RPMI8226 (cell line): ENCODE data around the gene PLA2G1B.

Source experiments
- DNase-seq: peaks from one replicate; pipeline ENCODE4 v3.0.0-alpha.2; 2015

PLA2G1B gene

GRCh38 chr12:120327593-120327992 lies at the start of gene PLA2G1B:
Gene PLA2G1B, minus strand, starts transcription at chr12:120327779. Its CDS starts 26 bp downstream, at chr12:120327753.
- DNase-seq, result no peak

DNA sequence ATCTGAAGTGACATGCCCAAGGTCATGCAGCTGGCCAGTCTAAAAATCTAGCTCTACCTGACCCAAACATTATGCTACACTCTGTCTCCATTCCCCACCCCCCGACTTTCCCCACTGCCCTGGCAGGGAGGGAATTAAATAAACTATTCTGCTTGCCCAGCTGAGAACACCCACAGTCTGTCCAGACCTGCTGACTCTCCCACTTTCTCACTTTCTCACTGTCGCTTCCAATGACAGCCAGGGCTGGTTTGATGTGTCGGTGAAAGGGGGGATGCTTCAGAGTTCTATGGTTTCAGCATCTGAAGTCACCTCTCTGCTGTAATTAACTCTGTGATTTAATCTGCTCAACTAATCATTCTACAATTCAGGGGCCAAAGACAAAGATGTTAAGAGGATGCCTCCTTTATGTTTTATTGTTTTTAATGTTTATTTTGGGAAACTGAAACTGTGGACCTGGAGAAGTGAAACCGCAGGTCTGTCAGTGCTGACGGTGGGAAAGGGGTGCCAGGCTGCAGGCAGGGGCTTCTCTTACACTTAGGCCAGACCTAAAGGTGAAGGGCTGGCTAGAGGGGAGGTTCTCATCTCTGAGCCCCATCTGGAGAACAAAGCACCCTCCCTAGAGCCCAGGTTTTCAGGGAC lies 49.5 kb upstream of the PLA2G1B start:
- DNase-seq, result peak; percentile 77

DNA sequence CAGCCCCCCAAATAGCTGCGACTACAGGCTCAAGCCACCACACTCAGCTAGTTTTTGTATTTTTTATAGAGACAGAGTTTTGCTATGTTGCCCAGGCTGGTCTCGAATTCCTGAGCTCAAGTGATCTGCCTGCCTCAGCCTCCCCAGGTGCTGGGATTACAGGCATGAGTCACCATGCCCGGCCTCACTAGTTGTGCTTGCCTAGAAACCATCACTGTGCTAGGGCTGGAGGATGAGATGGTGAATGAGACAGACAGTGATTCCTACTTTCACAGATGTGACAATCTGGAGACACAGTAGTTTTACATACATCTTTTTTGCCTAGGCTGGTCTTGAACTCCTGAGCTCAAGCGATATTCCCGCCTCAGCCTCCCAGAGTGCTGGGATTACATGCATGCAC lies 48.8 kb upstream of the PLA2G1B start:
- DNase-seq, result peak; percentile 55

- DNase-seq, result no peak
These were observed 48.4 kb upstream of the PLA2G1B start for GRCh38 chr12:120376009-120376408.

- no peak for DNase-seq
These were observed 46.1 kb upstream of the PLA2G1B start for GRCh38 chr12:120373683-120374082.

- no peak for DNase-seq
These were observed 43.0 kb upstream of the PLA2G1B start for GRCh38 chr12:120370343-120371243.

DNA sequence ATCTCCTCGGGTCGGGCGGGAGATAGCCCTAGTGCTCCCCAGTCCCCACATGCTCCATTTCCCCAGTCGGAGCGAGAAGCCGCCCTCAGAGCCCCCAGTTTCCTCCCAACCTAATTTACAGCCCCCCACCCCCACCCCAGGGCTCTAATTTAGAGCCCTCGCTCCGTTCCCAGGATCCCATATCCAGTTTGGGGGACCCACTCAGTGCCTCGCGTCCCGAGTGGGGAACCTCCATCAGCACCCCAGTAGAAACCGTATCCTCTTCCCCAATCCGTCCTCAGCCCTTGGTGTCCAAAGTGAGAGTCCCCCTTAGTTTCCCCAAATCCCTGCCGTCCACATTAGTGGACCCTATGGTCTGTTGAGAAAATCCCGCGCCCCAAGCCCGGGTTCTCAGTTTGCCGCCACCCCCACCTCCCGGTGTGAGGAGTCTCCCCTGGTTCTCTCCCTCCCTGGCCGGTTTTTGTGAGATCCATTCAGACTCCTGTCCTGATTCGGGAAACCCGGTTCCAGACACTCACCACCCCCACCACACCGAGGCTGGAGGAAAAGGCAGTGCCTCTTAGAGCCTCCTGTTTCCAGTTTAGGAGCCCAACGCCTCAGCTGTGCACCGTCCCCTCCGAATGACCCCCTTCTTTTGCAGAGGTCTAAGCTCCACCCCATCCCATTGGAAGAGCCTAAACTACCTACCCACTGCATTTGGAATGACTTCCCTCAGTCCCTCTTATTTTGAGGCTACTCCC lies 42.2 kb upstream of the PLA2G1B start:
- no peak for DNase-seq

DNA sequence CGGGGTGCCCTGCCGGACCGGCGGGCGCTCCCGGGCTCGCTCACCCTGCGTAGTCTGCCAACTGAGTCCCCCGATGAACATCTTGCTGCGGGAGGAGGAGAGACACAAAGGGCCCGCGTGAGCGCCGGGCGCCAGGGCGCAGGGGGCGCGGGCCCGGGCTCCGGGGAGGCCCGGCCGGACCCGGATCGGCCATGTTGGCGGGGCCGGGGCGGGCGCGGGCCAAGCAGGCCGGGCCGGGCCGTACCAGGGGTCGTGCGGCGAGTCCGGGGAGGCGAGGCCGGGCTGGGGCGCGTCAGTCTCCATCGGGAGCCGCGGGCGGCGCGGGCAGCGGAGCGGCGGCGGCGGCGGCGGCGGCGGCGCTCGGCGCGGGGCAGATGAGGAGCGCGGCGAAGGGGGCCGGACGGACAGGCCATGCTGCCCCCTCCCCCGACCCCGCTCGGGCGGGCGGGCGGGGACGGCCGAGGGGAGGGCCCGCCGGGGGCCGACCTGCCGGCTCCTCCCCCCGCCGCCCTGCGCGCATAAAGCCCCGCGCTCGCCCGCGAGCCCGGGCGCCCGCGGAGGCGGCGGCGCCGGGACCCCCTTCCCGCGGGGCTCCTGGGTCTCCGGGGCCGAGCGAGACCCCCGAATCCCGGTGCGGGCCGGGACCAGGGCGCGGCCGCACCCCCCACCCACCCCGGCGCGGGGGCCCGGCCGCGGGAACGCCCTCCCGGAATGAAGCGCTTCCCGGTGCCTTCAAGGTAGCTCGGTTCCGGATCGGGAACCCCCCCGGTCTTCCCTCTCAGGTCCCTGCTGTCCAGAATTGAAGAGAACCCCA lies 41.4 kb upstream of the PLA2G1B start, which contains the start of gene MSI1:
Gene MSI1 (minus strand): TSS at position 376 of the 814 bp plus-strand sequence. CDS start 73 bp downstream, at position 303.
- DNase-seq, result no peak

- no peak for DNase-seq
These were observed 40.6 kb upstream of the PLA2G1B start for GRCh38 chr12:120367924-120368788.

DNA sequence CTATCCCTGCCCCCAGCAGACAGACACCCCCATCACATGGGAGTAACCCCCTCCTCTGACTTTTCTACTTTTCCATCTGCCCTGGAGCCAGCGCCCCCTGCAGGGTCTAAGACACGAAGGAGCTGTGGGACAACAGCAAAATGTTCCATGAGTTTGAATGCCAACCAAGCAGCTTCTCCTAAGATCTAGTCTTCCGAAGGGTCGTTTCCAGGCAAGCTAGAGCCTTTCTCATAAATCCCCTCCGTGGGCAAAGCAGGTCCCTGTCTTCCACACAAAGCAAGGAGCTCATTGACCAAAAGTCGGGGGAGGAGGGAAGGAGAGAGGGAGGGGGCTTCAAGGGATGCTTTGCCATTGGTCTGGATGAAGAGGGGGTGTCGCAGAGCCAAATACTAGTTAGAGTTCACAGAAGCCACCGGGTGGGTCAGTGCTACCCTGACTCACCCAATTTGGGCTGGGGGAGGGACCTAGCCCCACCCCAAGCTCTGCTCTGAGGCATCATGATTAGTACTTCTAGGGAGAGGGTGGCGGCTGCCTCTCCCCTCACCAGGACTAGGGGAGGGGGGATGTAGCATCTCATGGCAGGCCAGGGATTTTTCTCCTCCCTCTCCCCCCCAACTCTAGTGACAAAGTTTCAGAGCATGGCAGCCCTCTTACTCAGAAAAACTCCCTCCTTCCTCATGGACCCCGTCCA lies 39.8 kb upstream of the PLA2G1B start:
- no peak for DNase-seq

GRCh38 chr12:120366845-120367232 lies 39.3 kb upstream of the PLA2G1B start:
- DNase-seq, result no peak

DNA sequence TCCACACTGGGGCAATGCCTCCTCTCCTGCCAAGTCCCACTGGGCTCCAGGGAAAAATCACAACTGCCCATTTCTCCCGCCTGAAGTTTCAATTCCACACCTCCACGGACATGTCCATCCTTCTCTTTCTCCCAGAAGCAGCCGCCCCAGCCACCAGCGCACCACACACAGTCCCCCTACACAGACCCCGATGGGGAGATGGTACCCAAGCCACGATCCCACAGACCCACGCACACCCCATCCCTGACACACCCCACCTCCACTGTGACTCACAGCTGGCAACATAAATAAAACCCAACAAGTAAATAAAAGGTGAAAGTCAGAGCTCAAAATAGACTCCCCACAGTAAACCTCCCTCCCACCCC lies 38.7 kb upstream of the PLA2G1B start:
- no peak for DNase-seq

GRCh38 chr12:120365675-120366340 lies 38.2 kb upstream of the PLA2G1B start:
- DNase-seq, result peak; percentile 71

GRCh38 chr12:120364487-120364886 lies 36.9 kb upstream of the PLA2G1B start:
- DNase-seq, result no peak

DNA sequence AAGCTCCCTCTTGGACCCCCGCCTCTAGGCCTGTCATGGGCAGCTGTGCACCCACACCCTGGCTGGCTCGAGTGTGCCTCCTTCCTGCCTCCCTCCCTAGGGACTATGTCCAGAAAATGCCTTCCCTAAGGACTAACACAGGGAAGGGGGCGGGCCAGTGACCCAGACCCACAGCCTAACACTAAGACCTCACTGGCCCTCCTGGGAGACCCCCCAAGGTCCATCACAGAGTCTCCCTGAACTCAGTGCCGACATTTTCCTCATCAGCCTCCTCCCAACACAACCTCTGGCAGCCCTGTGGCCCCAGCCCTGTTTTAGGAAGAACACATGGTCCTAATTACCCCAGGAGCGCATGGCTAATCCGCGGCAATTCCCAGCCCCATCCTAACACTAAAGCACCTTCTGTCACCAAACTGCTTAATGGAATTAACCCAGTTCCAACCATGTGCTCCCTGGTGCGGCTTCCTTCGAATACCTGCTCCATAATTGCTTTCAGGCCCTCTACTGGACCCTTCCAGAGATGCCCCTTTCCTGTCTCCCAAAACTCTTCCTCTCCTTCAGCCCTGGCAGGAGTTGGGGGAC lies 35.8 kb upstream of the PLA2G1B start:
- no peak for DNase-seq

GRCh38 chr12:120362516-120363273 lies 35.1 kb upstream of the PLA2G1B start:
- DNase-seq, result no peak

- peak; percentile 59 for DNase-seq
These were observed 34.1 kb upstream of the PLA2G1B start for GRCh38 chr12:120361506-120362208.

- no peak for DNase-seq
These were observed 31.5 kb upstream of the PLA2G1B start for GRCh38 chr12:120359128-120359527.
